Epithelial cell of esophagus (primary cell): ENCODE data around the gene CNOT6.
A peak's percentile ranks its signal among the peaks of the same experiment; 100 is the strongest.

Source experiments
- DNase-seq: peaks from one replicate; pipeline ENCODE4 v3.0.0; 2010; ENCODE audit warnings: low read depth
- H3K4me3 ChIP-seq: 2 replicates; pipeline ENCODE4 v1.5.1; 2011; ENCODE audit warnings: mild to moderate bottlenecking, low read length, control low read depth
- CTCF ChIP-seq: IDR thresholded peaks from 2 replicates; pipeline ENCODE4 v1.5.1; 2011; ENCODE audit warnings: low read depth, mild to moderate bottlenecking, low read length, control low read depth, inconsistent platforms; ENCODE audit not compliant: insufficient read depth; ENCODE audit errors: missing control alignments

The CNOT6 gene

GRCh38 chr5:180600554-180601041 is 106.4 kb downstream of the CNOT6 start:
- DNase-seq, result no peak
- no peak overlapping the region for H3K4me3 ChIP-seq
- no peak for TF ChIP-seq CTCF

- DNase-seq, result no peak
- no peak for TF ChIP-seq CTCF
- no peak overlapping the region for H3K4me3 ChIP-seq
Observed at GRCh38 chr5:180601591-180602480, 107.7 kb downstream of the CNOT6 start.

- H3K4me3 ChIP-seq, result no peak overlapping the region
- DNase-seq, result no peak
- no peak for TF ChIP-seq CTCF
Observed at GRCh38 chr5:180602481-180603075, 108.4 kb downstream of the CNOT6 start.

- DNase-seq, result no peak
- no peak overlapping the region for H3K4me3 ChIP-seq
- no peak for TF ChIP-seq CTCF
Observed at GRCh38 chr5:180603076-180603594, 109.0 kb downstream of the CNOT6 start.

- no peak for TF ChIP-seq CTCF
- no peak for DNase-seq
- no peak overlapping the region for H3K4me3 ChIP-seq
Observed at GRCh38 chr5:180604271-180604670, 110.1 kb downstream of the CNOT6 start.

- H3K4me3 ChIP-seq, result no peak overlapping the region
- TF ChIP-seq CTCF, result peak; percentile 80
- peak; percentile 55 for DNase-seq
Observed at GRCh38 chr5:180605554-180606214, 111.5 kb downstream of the CNOT6 start.
